Upper lobe of right lung (tissue), 1 donor: ENCODE data around the gene SNTG2. TPM values are rescaled to one million over a fixed set of nuclear protein-coding genes. Genes with fewer than 3 reads are reported as not detected.

Experiments
- ATAC-seq: fragments of 200-7000 bp; cut with Tn5 transposase; one replicate; pipeline ENCODE4 v1.9.1; 2020; ENCODE audit warnings: mild to moderate bottlenecking, moderate library complexity
- DNase-seq: peaks from one replicate; pipeline ENCODE4 v3.0.0-alpha.2; 2020
- H3K27ac ChIP-seq: fragments of 200-600 bp; one replicate; pipeline ENCODE4 v1.8.0; 2022
- H3K27me3 ChIP-seq: fragments of 200-600 bp; one replicate; pipeline ENCODE4 v1.8.0; 2022; ENCODE audit warnings: mild to moderate bottlenecking
- H3K36me3 ChIP-seq: fragments of 200-600 bp; one replicate; pipeline ENCODE4 v1.8.0; 2022
- H3K4me1 ChIP-seq: fragments of 200-600 bp; one replicate; pipeline ENCODE4 v1.8.0; 2022
- H3K4me3 ChIP-seq: fragments of 200-600 bp; one replicate; pipeline ENCODE4 v1.8.0; 2022; ENCODE audit warnings: mild to moderate bottlenecking
- H3K9me3 ChIP-seq: fragments of 200-600 bp; one replicate; pipeline ENCODE4 v1.8.0; 2022
- intact Hi-C: fragments of 100-400 bp; cut with DNase I; formaldehyde crosslinking; loops from one replicate; pipeline ENCODE4 v1.11.0; 2022
- long read RNA-seq: library from polyadenylated mRNA; unstranded; transcript quantifications from one replicate; pipeline ENCODE4 v2.0.0, GENCODE V29; 2021
- total RNA-seq: library from RNA; stranded (reverse); fragmentation: NEBNext Ultra II Directional; extraction: Animal tissue kit (Norgen Biotek cat#: 25700); gene quantifications from one replicate; pipeline ENCODE4 v1.2.1, GENCODE V29; 2021
- TF ChIP-seq, protein P1 (sequence below): fragments of 200-600 bp; IDR thresholded peaks from one replicate; pipeline ENCODE4 v1.8.0; 2022; ENCODE audit warnings: antibody characterized with exemption
- donor health status: DM: no; HTN: yes; CAD: no; lungs with severe emphysema.

SNTG2 gene
- total RNA-seq: 3.6 TPM
- long read RNA-seq, partial matches to known transcripts: 0 of 3 reads
- long read RNA-seq, other reads (novel, unspliced or antisense): 3 of 3 reads

DNA sequence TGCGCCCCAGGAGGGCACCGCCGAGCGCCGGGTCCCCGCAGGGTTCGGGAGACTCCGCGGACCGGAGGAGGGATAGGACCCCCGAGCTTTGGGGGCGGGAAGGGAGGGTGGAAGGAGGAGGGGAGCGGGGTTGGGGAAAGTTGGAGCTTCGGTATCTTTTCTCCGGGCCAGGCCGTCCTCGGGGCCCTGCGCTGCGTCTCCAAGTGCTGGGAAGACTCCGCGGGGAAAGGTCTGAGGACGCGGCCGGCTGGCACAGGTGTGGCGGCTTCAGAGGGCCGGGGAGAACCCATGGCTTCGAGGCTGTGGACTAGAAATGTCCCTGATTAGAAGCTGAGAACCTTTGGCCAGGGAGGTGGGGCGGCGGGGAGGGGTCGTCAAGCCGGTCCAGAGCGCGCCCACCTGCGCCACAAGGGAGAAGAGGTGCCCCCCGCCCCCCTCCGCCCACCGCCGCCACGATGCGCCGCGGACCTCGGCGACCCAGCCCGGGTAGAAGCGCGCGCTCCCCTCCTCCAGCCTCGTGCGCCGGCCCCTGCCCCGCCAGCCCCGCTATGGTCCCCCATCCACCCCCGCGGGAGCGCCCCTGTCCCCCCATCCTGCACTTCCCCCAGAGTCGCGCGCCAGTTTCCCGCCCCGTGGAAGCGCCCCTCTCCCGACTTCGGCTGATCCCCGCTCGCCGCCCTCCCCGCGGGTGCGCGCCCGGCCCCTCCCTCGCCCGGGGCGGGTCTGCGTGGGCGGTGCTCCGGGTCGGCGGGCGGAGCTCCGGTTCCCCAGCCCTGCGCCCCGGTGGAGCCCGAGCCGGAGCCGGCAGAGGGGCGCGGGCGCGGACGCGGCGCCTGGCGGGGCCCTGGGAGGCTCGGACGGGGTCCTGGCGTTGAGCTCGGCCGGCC, at the start of gene SNTG2:
Gene SNTG2, plus strand, starts transcription at position 770 of the 887 bp plus-strand sequence. CDS start 148 bp downstream, outside the sequence.
- ATAC-seq (peak; percentile 87), DNase-seq (no peak)
- H3K4me1 ChIP-seq: peaks cover 13% of the 10 kb centered on the region
- H3K27me3 ChIP-seq: peaks cover 54% of the 10 kb centered on the region
- H3K4me3 ChIP-seq: peak within 1 kb of the TSS; percentile 53
- H3K36me3 ChIP-seq: no peaks in the 10 kb centered on the region
- H3K9me3 ChIP-seq: no peaks in the 10 kb centered on the region
- TF ChIP-seq, protein P1, sequence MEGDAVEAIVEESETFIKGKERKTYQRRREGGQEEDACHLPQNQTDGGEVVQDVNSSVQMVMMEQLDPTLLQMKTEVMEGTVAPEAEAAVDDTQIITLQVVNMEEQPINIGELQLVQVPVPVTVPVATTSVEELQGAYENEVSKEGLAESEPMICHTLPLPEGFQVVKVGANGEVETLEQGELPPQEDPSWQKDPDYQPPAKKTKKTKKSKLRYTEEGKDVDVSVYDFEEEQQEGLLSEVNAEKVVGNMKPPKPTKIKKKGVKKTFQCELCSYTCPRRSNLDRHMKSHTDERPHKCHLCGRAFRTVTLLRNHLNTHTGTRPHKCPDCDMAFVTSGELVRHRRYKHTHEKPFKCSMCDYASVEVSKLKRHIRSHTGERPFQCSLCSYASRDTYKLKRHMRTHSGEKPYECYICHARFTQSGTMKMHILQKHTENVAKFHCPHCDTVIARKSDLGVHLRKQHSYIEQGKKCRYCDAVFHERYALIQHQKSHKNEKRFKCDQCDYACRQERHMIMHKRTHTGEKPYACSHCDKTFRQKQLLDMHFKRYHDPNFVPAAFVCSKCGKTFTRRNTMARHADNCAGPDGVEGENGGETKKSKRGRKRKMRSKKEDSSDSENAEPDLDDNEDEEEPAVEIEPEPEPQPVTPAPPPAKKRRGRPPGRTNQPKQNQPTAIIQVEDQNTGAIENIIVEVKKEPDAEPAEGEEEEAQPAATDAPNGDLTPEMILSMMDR: no peak
- intact Hi-C loops: no loop called here
- no peak within 1 kb of the TSS for H3K27ac ChIP-seq

DNA sequence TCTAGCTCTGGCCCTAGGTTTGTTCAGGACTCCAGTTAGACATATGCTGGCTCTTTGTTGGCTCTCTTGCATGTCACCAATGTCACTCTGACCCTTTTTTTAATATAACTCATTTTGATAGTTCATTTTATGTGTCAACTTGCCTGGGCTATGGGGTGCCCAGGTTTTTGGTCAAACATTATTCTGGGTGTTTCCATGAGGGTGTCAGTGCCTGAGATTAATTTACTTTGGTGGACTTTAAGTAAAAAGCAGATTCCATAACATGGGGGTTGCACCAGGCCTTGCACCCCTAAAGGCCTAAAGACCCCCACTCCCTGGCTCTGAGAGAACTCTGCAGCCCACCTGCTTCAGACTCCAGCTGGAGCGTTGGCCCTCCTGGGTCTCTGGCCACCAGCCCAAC, 48.1 kb upstream of the SNTG2 start:
- H3K27me3 ChIP-seq: no peaks in the 10 kb centered on the region
- no peaks in the 10 kb centered on the region for H3K4me1 ChIP-seq
- DNase-seq (no peak), ATAC-seq (no peak)
- no peak overlapping the region for H3K27ac ChIP-seq
- intact Hi-C loops: no loop called here
- H3K4me3 ChIP-seq: no peak overlapping the region
- TF ChIP-seq, protein P1: no peak
- H3K9me3 ChIP-seq: no peaks in the 10 kb centered on the region
- no peaks in the 10 kb centered on the region for H3K36me3 ChIP-seq

DNA sequence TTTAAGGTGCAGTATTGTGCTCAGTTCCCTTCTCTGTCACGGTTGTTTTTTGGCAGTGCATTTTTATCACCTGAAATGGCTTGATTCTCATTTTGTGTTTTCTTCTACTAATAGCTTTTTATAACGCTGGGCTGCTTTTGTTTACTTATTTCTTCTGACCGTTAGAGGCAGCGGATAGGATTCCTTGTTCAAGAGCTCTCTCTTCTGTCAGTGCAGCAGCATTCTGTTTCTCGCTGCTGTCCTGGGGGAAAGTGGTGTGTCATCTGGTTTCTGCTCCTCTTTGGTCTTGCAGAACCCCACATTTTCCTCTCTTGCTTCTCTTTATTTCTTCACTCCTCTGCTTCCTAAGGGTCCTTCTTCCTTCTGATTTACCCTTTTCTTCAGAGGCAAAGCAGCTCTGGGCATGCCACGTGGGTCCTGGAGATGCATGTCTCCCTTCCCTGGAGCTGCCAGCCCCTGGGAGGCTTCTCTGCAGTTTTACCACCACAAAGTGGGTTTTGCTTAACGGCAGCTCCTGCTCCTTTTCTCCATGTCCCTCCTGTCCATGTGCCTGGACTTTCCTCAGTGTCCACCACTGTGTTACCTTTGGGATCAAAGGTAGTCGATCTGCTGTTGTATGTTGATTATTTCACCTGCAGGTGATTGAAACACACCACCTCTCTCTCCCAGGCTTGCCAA, 47.3 kb upstream of the SNTG2 start:
- DNase-seq: no peak
- intact Hi-C loops: no loop called here
- ATAC-seq: no peak
- Histone ChIP-seq H3K9me3 (no peaks in the 10 kb centered on the region), H3K27ac (no peak overlapping the region), H3K4me3 (no peak overlapping the region), H3K4me1 (no peaks in the 10 kb centered on the region), H3K27me3 (no peaks in the 10 kb centered on the region), H3K36me3 (no peaks in the 10 kb centered on the region)
- TF ChIP-seq, protein P1: no peak

DNA sequence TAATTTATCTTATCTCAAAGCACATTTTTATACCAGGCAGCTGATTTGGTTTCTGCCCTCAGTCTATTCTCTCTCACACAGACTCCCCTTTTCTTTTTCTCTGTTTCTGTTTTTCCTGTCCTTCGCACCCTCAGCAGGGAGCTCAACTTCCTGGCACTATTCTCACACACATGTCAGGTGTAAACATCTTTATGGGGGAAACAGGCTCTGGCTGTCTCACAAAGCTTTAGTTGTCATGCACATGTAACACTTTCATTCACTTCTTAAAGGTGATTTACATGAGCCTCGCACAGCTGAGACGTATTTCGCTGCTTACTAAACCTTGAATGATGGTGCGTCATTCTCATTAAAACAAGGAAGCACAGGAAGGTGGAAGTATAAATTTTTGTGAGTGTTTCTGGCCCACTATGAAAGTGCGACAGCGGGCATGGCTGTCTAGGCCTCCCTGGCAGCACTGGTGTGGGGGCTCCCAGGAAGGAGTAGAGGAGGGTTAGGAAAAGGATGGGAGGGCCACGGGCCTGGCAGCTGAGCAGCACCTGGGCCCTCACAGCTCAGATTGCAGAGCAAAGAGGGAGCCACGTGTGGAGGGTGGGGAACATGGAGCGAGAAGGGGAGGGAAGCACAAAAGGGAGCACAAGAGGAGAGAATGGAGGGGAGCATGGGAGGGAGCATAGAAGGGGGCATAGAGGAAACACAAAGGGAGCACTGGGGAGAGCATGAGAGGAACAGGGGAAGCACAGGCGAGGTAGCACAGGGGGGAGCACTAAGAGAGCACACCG, 46.2 kb upstream of the SNTG2 start:
- DNase-seq (no peak), ATAC-seq (peak; percentile 39)
- H3K9me3 ChIP-seq: no peaks in the 10 kb centered on the region
- no peaks in the 10 kb centered on the region for H3K27me3 ChIP-seq
- TF ChIP-seq, protein P1: no peak
- H3K27ac ChIP-seq: no peak overlapping the region
- intact Hi-C loops: no loop called here
- no peak overlapping the region for H3K4me3 ChIP-seq
- no peaks in the 10 kb centered on the region for H3K36me3 ChIP-seq
- H3K4me1 ChIP-seq: no peaks in the 10 kb centered on the region

DNA sequence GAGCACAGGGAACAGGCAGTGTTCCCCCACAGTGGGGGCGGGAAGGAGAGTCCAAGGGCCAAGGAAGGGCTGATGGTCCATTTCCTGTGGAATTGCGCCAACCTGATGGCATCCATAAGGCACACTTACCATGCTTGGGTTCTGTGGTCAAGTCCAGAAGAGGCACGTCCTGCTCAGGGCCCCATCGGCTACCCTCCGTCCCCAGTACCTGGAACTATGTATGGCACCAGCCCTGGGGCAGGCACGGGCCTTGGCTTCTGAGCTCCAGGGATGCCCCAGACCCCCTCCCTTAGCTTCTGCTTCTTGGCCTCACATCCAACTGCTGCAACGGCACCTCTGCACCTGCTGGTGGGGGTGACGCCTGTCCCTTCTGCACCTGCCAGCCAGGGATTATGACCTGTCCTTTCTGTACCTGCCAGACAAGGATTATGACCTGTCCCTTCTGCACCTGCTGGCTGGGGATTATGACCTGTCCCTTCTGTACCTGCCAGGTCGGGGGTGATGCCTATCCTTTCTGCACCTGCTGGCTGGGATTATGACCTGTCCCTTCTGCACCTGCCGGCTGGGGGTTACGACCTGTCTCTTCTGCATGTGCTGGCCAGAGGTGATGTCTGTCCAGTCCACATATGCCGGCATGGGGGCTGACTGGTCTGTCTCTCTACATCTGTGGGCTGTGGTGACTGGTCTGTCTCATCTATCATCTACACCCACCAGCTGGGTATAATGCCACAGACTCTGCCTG, 45.4 kb upstream of the SNTG2 start:
- Histone ChIP-seq H3K27me3 (no peaks in the 10 kb centered on the region), H3K9me3 (no peaks in the 10 kb centered on the region), H3K4me1 (no peaks in the 10 kb centered on the region), H3K4me3 (no peak overlapping the region), H3K36me3 (no peaks in the 10 kb centered on the region), H3K27ac (no peak overlapping the region)
- TF ChIP-seq, protein P1: no peak
- ATAC-seq (peak; percentile 28), DNase-seq (no peak)
- intact Hi-C loops: no loop called here
